Hepatocyte (in vitro differentiated cells): ENCODE data around the gene CRYBG3.

Experiments
- CTCF ChIP-seq: fragments of 200-600 bp; sonication (generic); IDR thresholded peaks from 2 replicates; pipeline ENCODE4 v1.5.1; 2016; ENCODE audit warnings: antibody characterized with exemption, mild to moderate bottlenecking; ENCODE audit not compliant: poor library complexity
- EZH2 ChIP-seq: fragments of 200-600 bp; sonication (generic); IDR thresholded peaks from 2 replicates; pipeline ENCODE4 v1.6.1; 2016; ENCODE audit warnings: antibody characterized with exemption, mild to moderate bottlenecking, borderline replicate concordance

GRCh38 chr3:97991293-97991682 lies 169.5 kb downstream of the CRYBG3 start:
- TF ChIP-seq CTCF = no peak
- no peak for TF ChIP-seq EZH2
